Measurements from ENCODE around the gene TFEC. TPM values are rescaled to one million over a fixed set of nuclear protein-coding genes. Genes with fewer than 3 reads are reported as not detected.
"Not testable (repeated sequence)": the region's sequence is repeated elsewhere in the genome, so short reads cannot be mapped to it uniquely, and the experiment has no call there.

The TFEC gene
- total and polyA plus RNA-seq, 7 donors = 0.15 to 0.93 (median 0.71) TPM

- TF ChIP-seq, protein P1, sequence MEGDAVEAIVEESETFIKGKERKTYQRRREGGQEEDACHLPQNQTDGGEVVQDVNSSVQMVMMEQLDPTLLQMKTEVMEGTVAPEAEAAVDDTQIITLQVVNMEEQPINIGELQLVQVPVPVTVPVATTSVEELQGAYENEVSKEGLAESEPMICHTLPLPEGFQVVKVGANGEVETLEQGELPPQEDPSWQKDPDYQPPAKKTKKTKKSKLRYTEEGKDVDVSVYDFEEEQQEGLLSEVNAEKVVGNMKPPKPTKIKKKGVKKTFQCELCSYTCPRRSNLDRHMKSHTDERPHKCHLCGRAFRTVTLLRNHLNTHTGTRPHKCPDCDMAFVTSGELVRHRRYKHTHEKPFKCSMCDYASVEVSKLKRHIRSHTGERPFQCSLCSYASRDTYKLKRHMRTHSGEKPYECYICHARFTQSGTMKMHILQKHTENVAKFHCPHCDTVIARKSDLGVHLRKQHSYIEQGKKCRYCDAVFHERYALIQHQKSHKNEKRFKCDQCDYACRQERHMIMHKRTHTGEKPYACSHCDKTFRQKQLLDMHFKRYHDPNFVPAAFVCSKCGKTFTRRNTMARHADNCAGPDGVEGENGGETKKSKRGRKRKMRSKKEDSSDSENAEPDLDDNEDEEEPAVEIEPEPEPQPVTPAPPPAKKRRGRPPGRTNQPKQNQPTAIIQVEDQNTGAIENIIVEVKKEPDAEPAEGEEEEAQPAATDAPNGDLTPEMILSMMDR (IDR thresholded peaks at IDR 0.05) = no peak
- H3K9me3 ChIP-seq = no peaks in the 10 kb centered on the region
- 61 to 64% (median 62%) methylated on average over 2 of the region's 2 CpGs for WGBS, 3 donors
- no peaks in the 10 kb centered on the region for H3K36me3 ChIP-seq (ENCODE audit: insufficient read depth in 1 of 2, low read depth in 1 of 2)
- no peaks in the 10 kb centered on the region for H3K4me1 ChIP-seq
- intact Hi-C loops (cut with DNase I) = no loop called here
- H3K27me3 ChIP-seq (ENCODE audit: insufficient read depth in 3 of 3, low read length in 2 of 3) = no peaks in the 10 kb centered on the region
- ATAC-seq (no peak), DNase-seq (no peak)
- no peak overlapping the region for H3K27ac ChIP-seq
- H3K4me3 ChIP-seq = no peak overlapping the region
These were observed 97.7 kb downstream of the TFEC start for GRCh38 chr7:115932880-115933279.

DNA sequence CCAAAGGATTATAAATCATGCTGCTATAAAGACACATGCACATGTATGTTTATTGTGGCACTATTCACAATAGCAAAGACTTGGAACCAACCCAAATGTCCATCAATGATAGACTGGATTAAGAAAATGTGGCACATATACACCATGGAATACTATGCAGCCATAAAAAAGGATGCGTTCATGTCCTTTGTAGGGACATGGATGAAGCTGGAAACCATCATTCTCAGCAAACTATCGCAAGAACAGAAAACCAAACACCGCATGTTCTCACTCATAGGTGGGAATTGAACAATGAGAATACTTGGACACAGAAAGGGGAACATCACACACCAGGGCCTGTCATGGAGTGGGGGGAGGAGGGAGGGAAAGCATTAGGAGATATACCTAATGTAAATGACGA, 100.4 kb downstream of the TFEC start:
- DNase-seq; H3K36me3 ChIP-seq (ENCODE audit: insufficient read depth in 1 of 2, low read depth in 1 of 2); H3K4me1 ChIP-seq; H3K27me3 ChIP-seq (ENCODE audit: insufficient read depth in 3 of 3, low read length in 2 of 3); H3K9me3 ChIP-seq; H3K27ac ChIP-seq; ATAC-seq; H3K4me3 ChIP-seq; intact Hi-C loops (cut with DNase I): not testable (repeated sequence)
- 93 to 96% (median 96%) methylated on average over 4 of the region's 4 CpGs for WGBS, 3 donors

- WGBS, 3 donors = 93 to 95% (median 94%) methylated on average over 3 of the region's 3 CpGs
- ATAC-seq; DNase-seq; H3K4me3 ChIP-seq; H3K27me3 ChIP-seq (ENCODE audit: insufficient read depth in 3 of 3, low read length in 2 of 3); intact Hi-C loops (cut with DNase I); H3K4me1 ChIP-seq; H3K36me3 ChIP-seq (ENCODE audit: insufficient read depth in 1 of 2, low read depth in 1 of 2); H3K9me3 ChIP-seq; H3K27ac ChIP-seq: not testable (repeated sequence)
These were observed 100.8 kb downstream of the TFEC start for GRCh38 chr7:115929736-115930135.

- H3K4me3 ChIP-seq = no peak overlapping the region
- H3K9me3 ChIP-seq = no peaks in the 10 kb centered on the region
- TF ChIP-seq, protein P1 (IDR thresholded peaks at IDR 0.05) = no peak
- no peaks in the 10 kb centered on the region for H3K27me3 ChIP-seq (ENCODE audit: insufficient read depth in 3 of 3, low read length in 2 of 3)
- WGBS, 3 donors = 11 to 32% (median 15%) methylated on average over 2 of the region's 2 CpGs
- no peak overlapping the region for H3K27ac ChIP-seq
- ATAC-seq (no peak), DNase-seq (no peak)
- no peaks in the 10 kb centered on the region for H3K36me3 ChIP-seq (ENCODE audit: insufficient read depth in 1 of 2, low read depth in 1 of 2)
- intact Hi-C loops (cut with DNase I) = no loop called here
- no peaks in the 10 kb centered on the region for H3K4me1 ChIP-seq
These were observed 106.2 kb downstream of the TFEC start for GRCh38 chr7:115924411-115924810.

GRCh38 chr7:115920367-115920766, 110.2 kb downstream of the TFEC start:
- H3K9me3 ChIP-seq = no peaks in the 10 kb centered on the region
- intact Hi-C loops (cut with DNase I) = no loop called here
- ATAC-seq (no peak), DNase-seq (no peak)
- TF ChIP-seq, protein P1 (IDR thresholded peaks at IDR 0.05) = no peak
- no peaks in the 10 kb centered on the region for H3K27me3 ChIP-seq (ENCODE audit: insufficient read depth in 3 of 3, low read length in 2 of 3)
- H3K4me1 ChIP-seq = no peaks in the 10 kb centered on the region
- no peak overlapping the region for H3K27ac ChIP-seq
- no peaks in the 10 kb centered on the region for H3K36me3 ChIP-seq (ENCODE audit: insufficient read depth in 1 of 2, low read depth in 1 of 2)
- 89 to 97% (median 94%) methylated on average over 1 of the region's 1 CpG for WGBS, 3 donors
- no peak overlapping the region for H3K4me3 ChIP-seq

GRCh38 chr7:115914951-115915350, 115.6 kb downstream of the TFEC start:
- ATAC-seq = no peak
- H3K4me1 ChIP-seq = peaks cover 6% of the 10 kb centered on the region
- no peak overlapping the region for H3K27ac ChIP-seq
- H3K36me3 ChIP-seq (ENCODE audit: insufficient read depth in 1 of 2, low read depth in 1 of 2) = no peaks in the 10 kb centered on the region
- WGBS, 3 donors = 66 to 82% (median 75%) methylated on average over 1 of the region's 1 CpG
- no peaks in the 10 kb centered on the region for H3K27me3 ChIP-seq (ENCODE audit: insufficient read depth in 3 of 3, low read length in 2 of 3)
- TF ChIP-seq, protein P1 (IDR thresholded peaks at IDR 0.05) = no peak
- DNase-seq = no peak
- no peaks in the 10 kb centered on the region for H3K9me3 ChIP-seq
- intact Hi-C loops (cut with DNase I) = loop anchor here in 1 of 2 donors (10.0 kb wide), 1 partner anchor 1050 kb away; no protein-coding TSS in a partner anchor
- H3K4me3 ChIP-seq = no peak overlapping the region

Measured in psoas muscle (tissue), 8 donors.